Cardiac ventricle fibroblast (primary cell): ENCODE measurements around the gene UGT8. TPM values are rescaled to one million over a fixed set of nuclear protein-coding genes. Genes with fewer than 3 reads are reported as not detected.

Experiments
- total RNA-seq: library from RNA; depleted of rRNA; stranded (reverse); fragments of >200 nt; gene quantifications from 2 replicates; pipeline ENCODE4 v1.2.3, GENCODE V29; 2015

Gene UGT8
- not detected in 2 replicates for total RNA-seq

GRCh38 chr4:114598191-114599121 lies at the start of gene UGT8:
UGT8 (plus strand) TSS chr4:114598807; CDS start chr4:114622881, 24,074 bp downstream.

